ENCODE results near the gene PIK3CB.

DNA sequence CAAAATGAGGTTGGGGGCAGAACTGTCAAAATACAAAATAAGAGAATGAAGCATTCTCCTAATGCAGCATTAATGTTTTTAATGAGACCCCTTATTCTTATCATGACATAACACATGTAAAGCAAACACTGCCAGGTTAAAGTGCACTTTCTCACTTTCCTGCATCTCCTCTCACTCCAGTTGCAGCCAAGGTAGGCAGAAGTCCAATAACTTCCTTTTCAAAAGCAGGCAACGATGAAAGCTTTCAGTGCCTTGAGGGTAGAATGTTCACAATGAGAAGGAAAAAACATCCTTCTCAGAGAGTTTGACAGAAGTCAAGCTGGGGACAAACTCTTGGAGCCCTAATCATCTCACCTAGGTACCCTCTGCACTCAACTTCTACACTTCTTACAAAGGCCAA is 166.6 kb downstream of the PIK3CB start:
- TF ChIP-seq, protein P1, sequence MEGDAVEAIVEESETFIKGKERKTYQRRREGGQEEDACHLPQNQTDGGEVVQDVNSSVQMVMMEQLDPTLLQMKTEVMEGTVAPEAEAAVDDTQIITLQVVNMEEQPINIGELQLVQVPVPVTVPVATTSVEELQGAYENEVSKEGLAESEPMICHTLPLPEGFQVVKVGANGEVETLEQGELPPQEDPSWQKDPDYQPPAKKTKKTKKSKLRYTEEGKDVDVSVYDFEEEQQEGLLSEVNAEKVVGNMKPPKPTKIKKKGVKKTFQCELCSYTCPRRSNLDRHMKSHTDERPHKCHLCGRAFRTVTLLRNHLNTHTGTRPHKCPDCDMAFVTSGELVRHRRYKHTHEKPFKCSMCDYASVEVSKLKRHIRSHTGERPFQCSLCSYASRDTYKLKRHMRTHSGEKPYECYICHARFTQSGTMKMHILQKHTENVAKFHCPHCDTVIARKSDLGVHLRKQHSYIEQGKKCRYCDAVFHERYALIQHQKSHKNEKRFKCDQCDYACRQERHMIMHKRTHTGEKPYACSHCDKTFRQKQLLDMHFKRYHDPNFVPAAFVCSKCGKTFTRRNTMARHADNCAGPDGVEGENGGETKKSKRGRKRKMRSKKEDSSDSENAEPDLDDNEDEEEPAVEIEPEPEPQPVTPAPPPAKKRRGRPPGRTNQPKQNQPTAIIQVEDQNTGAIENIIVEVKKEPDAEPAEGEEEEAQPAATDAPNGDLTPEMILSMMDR (conservative IDR thresholded peaks at IDR 0.05): no peak
- TF ChIP-seq ZFX (IDR thresholded peaks at IDR 0.05): no peak
